Placental epithelial cell (primary cell): Measurements from ENCODE around the gene NRP1. TPM values are rescaled to one million over a fixed set of nuclear protein-coding genes. Genes with fewer than 3 reads are reported as not detected.

Experiments
- small RNA-seq: library from RNA; depleted of rRNA; stranded (forward); fragments of <200 nt; gene quantifications from one replicate; pipeline ENCODE3, GENCODE V24; 2012
- total RNA-seq: library from RNA; depleted of rRNA; stranded (reverse); fragments of >200 nt; gene quantifications from 2 replicates; pipeline ENCODE4 v1.2.3, GENCODE V29; 2012

Gene NRP1
- 1.6 and 2.4 TPM in 2 replicates for total RNA-seq

DNA sequence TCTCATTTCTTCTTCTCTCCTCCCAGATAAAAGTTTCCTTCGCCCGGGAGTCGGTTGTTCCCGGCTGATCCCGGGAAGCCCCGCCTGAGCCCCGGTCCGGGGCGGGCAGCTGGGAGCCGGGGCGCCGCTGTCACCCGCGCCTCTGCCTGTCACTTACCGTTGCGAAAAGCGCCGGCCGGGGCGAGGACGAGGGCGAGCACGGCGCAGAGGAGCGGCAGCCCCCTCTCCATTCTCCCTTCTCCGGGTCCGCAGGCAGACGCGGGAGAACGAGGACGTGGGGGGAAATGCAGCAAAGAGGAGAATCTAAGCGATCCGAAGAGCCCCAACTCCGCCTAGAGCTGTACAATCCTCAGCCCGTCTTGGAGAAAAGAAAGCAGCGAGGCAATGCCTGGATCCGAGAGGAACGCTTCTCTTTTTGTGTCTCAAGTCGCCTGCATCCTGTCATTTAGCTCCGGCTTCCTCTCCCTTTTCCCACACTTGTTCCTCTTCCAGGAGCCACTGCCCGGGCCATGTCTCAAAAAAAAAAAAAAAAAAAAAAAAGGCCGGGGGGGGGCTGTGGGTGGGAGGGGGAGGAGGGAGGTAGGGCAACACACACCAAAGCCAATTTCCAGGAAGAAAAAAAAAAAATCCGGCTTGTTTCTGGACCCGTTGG lies at the start of gene NRP1:
NRP1 (minus strand) TSS at position 515 of the 652 bp plus-strand sequence; CDS start at position 230, 285 bp downstream.

Small RNA genes lying within 50 kb of the gene (small RNA-seq; reads per million reads assigned to genes)
- gene AL353600.1: not detected
- not detected for gene RN7SL398P
